ENCODE results near the gene XAGE3. TPM values are rescaled to one million over a fixed set of nuclear protein-coding genes. Genes with fewer than 3 reads are reported as not detected.
"Not testable (repeated sequence)": the region's sequence is repeated elsewhere in the genome, so short reads cannot be mapped to it uniquely, and the experiment has no call there.

XAGE3 gene
- total RNA-seq, 1 donor from 2014 or later = not detected

DNA sequence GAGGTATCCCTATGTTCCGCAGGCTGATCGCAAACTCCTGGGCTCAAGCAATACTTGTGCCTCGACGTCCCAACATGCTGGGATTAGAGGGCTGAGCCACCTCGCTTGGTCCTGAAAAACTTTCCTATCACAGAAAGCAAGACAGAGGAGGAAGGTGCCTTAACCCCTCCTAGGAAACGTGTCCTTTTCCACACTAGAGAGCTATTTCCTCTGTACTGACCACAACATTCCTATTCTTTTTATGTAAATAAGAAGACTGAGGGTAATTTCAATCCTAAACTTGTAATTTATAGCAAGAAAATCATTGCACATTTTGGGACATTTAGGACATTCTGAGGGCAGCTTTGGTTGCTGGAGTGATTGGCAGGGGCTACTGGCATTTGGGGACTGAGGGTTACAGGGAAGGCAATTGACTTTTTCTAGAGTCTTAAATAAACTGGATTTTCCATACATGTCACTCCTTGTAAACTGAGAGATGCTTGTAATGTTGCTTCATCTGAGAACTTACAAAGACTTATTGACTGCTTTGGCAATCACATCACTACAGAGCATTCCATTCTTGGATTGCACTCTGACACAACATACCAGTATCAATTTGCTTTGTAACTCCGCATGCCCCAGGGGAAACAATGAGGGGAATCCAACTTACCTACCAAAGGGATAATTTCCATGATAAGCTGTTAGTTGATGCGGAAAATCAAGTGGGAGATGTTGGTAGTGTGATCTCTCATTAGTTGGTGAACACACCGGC, 15.6 kb downstream of the XAGE3 start:
- no peak overlapping the region for H3K4me3 ChIP-seq
- no peaks in the 10 kb centered on the region for H3K27me3 ChIP-seq (ENCODE audit: low read depth)
- TF ChIP-seq, protein P1, sequence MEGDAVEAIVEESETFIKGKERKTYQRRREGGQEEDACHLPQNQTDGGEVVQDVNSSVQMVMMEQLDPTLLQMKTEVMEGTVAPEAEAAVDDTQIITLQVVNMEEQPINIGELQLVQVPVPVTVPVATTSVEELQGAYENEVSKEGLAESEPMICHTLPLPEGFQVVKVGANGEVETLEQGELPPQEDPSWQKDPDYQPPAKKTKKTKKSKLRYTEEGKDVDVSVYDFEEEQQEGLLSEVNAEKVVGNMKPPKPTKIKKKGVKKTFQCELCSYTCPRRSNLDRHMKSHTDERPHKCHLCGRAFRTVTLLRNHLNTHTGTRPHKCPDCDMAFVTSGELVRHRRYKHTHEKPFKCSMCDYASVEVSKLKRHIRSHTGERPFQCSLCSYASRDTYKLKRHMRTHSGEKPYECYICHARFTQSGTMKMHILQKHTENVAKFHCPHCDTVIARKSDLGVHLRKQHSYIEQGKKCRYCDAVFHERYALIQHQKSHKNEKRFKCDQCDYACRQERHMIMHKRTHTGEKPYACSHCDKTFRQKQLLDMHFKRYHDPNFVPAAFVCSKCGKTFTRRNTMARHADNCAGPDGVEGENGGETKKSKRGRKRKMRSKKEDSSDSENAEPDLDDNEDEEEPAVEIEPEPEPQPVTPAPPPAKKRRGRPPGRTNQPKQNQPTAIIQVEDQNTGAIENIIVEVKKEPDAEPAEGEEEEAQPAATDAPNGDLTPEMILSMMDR (IDR thresholded peaks at IDR 0.05; ENCODE audit: borderline replicate concordance) = no peak
- no peak for DNase-seq
- H3K9me3 ChIP-seq (replicated peaks) = no peaks in the 10 kb centered on the region
- H3K4me1 ChIP-seq = no peaks in the 10 kb centered on the region
- no peak overlapping the region for H3K27ac ChIP-seq (replicated peaks)
- intact Hi-C loops (cut with micrococcal nuclease) = no loop called here
- no peaks in the 10 kb centered on the region for H3K36me3 ChIP-seq

DNA sequence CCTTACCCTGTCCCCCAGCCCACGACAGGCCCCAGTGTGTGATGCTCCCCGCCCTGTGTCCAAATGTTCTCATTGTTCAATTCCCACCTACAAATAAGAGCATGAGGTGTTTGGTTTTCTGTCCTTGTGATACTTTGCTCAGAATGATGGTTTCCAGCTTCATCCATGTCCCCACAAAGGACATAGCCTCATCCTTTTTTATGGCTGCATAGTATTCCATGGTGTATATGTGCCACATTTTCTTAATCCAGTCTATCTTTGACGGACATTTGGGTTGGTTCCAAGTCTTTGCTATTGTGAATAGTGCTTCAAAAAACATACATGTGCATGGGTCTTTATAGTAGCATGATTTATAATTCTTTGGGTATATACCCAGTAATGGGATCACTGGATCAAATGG, 24.3 kb downstream of the XAGE3 start:
- H3K4me3 ChIP-seq; H3K4me1 ChIP-seq; intact Hi-C loops (cut with micrococcal nuclease); H3K27me3 ChIP-seq (ENCODE audit: low read depth); DNase-seq; H3K27ac ChIP-seq (replicated peaks); H3K9me3 ChIP-seq (replicated peaks); H3K36me3 ChIP-seq: not testable (repeated sequence)

DNA sequence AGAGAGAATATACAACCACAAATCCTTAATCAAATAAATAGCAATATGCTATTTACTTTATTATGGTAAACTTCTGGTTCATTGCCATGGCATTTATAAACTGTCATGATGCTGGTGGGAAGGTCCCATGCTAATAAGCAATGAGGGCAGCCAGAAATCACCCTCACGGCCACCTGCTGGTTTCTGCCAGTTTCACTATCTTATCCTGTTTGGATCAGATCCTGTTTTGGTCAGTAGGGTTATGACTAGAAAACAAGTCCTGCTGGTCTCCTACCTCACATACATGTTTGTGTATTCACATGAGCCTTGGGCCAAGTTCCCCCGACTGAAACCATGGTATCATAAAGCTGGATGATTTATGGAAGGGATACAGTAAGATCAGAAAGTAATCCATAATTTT, 28.7 kb downstream of the XAGE3 start:
- Histone ChIP-seq H3K36me3 (no peaks in the 10 kb centered on the region), H3K27ac (replicated peaks) (no peak overlapping the region), H3K27me3 (ENCODE audit: low read depth) (no peaks in the 10 kb centered on the region), H3K9me3 (replicated peaks) (no peaks in the 10 kb centered on the region), H3K4me3 (no peak overlapping the region), H3K4me1 (no peaks in the 10 kb centered on the region)
- DNase-seq = no peak
- intact Hi-C loops (cut with micrococcal nuclease) = no loop called here
- TF ChIP-seq, protein P1 (IDR thresholded peaks at IDR 0.05; ENCODE audit: borderline replicate concordance) = no peak

DNA sequence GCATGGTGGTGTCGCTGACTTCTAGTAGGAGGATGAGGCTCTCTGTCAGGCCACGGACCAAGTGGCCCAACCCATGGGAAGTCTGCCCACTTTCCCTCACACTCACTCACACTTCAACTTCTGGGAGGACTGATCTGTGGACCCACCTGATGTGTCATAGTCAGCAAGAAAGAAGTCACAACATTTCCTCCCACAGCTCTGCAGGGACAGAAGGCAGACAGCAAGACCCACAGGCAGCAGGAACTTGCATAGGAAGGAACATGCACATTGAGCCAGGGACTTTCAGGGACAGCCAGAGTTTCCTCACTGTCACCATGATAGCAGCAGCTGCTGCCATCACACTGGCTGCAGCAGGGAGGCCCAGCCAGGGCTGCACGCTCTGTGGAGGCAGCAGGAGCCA, 37.3 kb downstream of the XAGE3 start:
- Histone ChIP-seq H3K27me3 (ENCODE audit: low read depth) (no peaks in the 10 kb centered on the region), H3K4me3 (no peak overlapping the region), H3K36me3 (no peaks in the 10 kb centered on the region), H3K9me3 (replicated peaks) (no peaks in the 10 kb centered on the region), H3K27ac (replicated peaks) (no peak overlapping the region), H3K4me1 (no peaks in the 10 kb centered on the region)
- intact Hi-C loops (cut with micrococcal nuclease) = no loop called here
- no peak for DNase-seq
- TF ChIP-seq, protein P1 (IDR thresholded peaks at IDR 0.05; ENCODE audit: borderline replicate concordance) = no peak

DNA sequence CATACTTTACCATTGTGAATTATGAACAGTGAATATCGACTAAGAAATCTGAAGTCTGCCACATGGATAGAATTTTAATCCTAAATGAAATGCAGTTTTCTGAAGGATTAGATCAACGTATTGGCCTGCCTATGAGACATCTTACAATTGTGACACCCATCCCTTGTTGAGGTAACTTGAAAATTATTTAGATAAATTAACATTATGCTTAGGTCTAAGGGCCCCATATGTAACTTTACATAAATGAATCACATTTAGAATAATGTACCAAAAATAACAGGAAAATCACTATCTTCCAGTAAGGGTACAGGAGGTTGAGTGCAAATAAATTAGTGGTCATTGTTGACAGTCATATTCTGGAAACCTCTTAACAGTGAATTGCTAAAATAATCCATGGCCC, 43.3 kb downstream of the XAGE3 start:
- no peaks in the 10 kb centered on the region for H3K4me1 ChIP-seq
- intact Hi-C loops (cut with micrococcal nuclease) = no loop called here
- no peaks in the 10 kb centered on the region for H3K9me3 ChIP-seq (replicated peaks)
- no peak overlapping the region for H3K4me3 ChIP-seq
- H3K27ac ChIP-seq (replicated peaks) = no peak overlapping the region
- TF ChIP-seq, protein P1 (IDR thresholded peaks at IDR 0.05; ENCODE audit: borderline replicate concordance) = no peak
- no peak for DNase-seq
- H3K36me3 ChIP-seq = no peaks in the 10 kb centered on the region
- no peaks in the 10 kb centered on the region for H3K27me3 ChIP-seq (ENCODE audit: low read depth)

DNA sequence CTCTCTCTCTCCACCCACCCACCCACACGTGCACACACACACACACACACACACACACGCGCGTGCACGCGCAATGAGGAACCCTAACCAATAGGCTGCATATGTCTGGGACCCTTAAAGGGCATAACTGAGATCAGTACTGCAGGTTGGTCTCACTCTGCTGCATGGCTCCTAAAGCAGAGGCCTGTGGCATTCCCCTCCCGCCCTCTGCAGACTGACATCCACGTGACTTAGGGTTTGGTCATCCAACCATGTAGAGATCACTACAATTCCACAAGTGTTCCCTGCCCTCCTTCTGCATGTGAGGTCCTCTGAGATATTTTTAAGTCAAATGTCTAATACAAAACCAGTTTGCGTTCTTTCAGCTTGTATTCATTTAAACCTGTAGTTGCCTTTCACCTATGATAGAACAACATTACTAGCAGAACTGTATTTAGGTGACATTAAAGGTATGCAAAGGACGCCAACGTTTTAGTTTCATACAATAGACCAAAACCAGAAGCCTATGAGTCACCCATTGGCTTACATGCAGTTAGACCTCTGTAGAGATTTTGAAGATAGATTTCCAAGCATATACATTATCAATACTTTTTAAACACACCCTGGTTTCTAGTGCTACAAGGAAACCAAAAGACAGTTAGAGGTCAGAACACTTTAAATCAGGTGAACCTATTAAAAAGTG, 46.7 kb downstream of the XAGE3 start:
- no peak for DNase-seq
- Histone ChIP-seq H3K9me3 (replicated peaks) (no peaks in the 10 kb centered on the region), H3K4me1 (no peaks in the 10 kb centered on the region), H3K27ac (replicated peaks) (no peak overlapping the region), H3K4me3 (no peak overlapping the region), H3K27me3 (ENCODE audit: low read depth) (no peaks in the 10 kb centered on the region), H3K36me3 (no peaks in the 10 kb centered on the region)
- intact Hi-C loops (cut with micrococcal nuclease) = no loop called here
- TF ChIP-seq, protein P1 (IDR thresholded peaks at IDR 0.05; ENCODE audit: borderline replicate concordance) = no peak
